ENCODE results near the gene FBXO41.

FBXO41 gene, protein sequence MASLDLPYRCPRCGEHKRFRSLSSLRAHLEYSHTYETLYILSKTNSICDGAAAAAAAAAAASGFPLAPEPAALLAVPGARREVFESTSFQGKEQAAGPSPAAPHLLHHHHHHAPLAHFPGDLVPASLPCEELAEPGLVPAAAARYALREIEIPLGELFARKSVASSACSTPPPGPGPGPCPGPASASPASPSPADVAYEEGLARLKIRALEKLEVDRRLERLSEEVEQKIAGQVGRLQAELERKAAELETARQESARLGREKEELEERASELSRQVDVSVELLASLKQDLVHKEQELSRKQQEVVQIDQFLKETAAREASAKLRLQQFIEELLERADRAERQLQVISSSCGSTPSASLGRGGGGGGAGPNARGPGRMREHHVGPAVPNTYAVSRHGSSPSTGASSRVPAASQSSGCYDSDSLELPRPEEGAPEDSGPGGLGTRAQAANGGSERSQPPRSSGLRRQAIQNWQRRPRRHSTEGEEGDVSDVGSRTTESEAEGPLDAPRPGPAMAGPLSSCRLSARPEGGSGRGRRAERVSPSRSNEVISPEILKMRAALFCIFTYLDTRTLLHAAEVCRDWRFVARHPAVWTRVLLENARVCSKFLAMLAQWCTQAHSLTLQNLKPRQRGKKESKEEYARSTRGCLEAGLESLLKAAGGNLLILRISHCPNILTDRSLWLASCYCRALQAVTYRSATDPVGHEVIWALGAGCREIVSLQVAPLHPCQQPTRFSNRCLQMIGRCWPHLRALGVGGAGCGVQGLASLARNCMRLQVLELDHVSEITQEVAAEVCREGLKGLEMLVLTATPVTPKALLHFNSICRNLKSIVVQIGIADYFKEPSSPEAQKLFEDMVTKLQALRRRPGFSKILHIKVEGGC

DNA sequence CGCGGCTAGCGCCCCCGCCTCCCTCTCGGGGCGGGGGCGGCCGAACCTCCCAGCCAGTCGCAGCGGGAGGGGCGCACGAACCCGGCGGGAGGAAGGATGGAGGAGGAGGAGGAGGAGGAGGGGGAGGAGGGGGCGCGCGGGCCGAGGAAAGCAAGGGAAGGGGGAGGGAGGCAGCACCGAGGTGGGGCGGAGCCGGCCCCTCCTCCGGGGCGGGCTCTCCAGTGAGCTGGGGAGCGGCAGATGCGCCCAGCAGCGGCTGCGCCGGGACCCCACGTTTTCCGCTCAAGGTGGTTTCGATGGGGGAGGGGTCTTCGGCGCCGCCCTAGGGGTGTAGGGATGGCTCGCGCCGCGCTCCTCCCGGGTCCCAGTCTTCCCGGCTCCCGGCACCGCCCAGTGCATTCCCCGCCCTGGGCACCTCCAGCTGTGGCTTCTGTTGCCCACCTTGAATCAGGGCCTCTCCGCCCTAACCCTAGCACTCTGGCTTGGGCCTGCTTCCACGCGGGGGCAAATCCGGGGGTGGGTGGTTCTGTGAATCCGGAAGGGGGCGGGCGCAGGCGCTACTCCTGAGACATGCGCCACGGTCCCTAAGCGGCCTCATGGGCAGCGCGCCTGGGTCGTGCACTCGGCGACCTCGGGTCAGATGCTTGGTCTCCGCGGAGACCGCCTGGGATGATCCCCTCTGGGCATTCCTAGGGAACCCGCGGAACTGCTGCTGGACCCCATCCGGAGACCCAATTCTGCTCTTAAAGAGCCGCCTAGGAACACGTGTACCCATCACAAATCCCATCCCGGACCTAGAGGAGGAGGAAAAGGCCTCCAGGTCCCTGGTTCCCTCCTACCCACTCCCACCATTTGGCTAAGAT lies at the start of gene FBXO41:
Gene FBXO41, minus strand, starts transcription at position 183 of the 863 bp plus-strand sequence. CDS start 14,848 bp downstream, outside the sequence.
- no peak for DNase-seq (ENCODE audit: low spot score)

GRCh38 chr2:73334045-73334444 lies 49.8 kb upstream of the FBXO41 start:
- no peak for DNase-seq (ENCODE audit: low spot score)

DNA sequence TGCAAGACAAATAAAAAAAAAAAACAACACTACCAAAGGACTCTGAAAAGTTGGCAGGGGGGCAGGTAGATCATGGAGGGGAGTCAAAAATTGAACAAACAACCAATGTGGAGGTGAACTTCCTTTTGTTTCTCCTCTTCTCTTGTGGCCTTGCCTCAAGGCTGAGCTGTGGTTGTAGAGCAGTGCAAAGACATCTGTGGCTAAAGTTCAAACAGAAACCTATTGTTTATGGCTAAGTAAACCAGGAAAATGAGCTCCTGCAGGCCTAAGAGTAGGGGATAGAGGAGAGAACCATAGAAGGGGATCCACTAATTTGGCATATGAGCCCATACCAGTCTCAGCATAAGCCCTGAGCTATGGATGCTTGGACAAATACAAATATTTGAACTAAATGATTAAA lies 49.3 kb upstream of the FBXO41 start:
- DNase-seq (ENCODE audit: low spot score) = no peak

DNA sequence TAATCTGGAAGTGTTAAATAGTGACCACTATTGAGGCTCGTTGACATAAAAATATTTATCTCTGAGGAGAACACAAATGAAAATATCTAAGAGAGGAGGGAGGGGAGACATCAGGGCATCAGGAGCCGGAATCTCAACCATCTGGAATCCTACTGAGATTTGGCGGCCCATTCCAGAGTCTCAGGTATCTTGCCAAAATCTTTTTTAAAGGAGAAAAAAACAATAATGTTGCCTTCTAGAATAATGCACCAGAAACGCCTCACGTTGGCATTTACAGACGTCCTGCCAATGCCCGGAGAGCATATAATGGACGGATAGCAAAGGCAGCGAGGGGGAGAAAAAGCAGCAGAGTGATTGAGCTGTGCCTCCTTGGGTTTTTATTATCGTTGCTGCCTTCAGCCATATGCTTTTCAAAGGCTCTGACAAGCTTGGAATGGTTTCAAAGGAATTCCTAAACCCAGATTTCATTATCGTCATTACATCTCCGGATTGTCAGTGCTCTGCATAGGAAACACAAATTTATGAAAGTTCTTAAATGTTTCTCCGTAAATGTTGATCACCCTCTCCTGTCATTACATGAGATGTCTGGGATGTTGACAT lies 39.9 kb upstream of the FBXO41 start:
- no peak for DNase-seq (ENCODE audit: low spot score)

GRCh38 chr2:73323551-73323950 lies 39.3 kb upstream of the FBXO41 start:
- no peak for DNase-seq (ENCODE audit: low spot score)

- DNase-seq (ENCODE audit: low spot score) = no peak
These were observed 30.2 kb upstream of the FBXO41 start for GRCh38 chr2:73314441-73314840.

GRCh38 chr2:73307720-73308119 lies 23.4 kb upstream of the FBXO41 start:
- DNase-seq (ENCODE audit: low spot score) = no peak

GRCh38 chr2:73301636-73302035 lies 17.4 kb upstream of the FBXO41 start:
- no peak for DNase-seq (ENCODE audit: low spot score)

GRCh38 chr2:73300926-73301325 lies 16.6 kb upstream of the FBXO41 start:
- no peak for DNase-seq (ENCODE audit: low spot score)

DNA sequence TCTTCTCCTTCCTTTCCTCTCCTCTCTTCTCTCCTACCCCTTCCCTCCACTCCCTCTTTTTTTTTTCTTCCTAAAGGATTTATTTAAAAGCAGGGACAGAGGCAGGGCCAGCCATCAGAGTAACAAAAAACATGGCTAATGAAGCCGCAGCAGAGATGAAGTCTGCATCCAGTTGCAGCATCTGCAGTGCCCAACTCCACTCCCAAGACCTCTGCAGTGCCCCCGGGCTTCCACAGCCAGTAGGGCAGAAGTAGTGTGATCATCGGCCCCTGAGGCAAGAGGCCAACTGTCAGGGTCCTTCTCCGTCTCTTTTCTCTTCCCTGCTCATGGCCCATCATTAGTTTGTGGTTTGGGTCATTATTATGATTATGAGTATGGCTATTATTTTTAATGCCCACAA lies 13.3 kb upstream of the FBXO41 start:
- no peak for DNase-seq (ENCODE audit: low spot score)

DNA sequence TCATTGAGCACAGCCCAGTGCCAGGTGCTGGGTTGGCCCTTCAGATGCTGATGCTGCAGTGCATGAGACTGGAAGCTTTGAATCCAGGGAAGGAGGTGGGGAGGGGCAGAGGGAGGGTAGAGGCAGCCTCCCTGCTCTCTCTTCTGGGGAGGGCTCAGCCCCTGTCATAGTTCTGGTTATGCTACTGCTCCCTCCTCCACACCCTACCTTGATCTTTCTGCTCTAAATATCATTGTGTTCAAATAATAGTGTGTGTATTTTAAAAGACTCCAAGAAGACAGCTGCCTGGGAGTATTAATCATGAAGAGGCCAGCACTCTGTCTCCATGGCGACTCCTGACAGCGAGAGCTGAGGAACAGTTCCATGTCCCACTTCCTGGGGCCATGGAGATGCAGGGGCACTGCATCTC lies 12.9 kb upstream of the FBXO41 start:
- DNase-seq (ENCODE audit: low spot score) = no peak

GRCh38 chr2:73295751-73296400 lies 11.6 kb upstream of the FBXO41 start:
- no peak for DNase-seq (ENCODE audit: low spot score)

DNA sequence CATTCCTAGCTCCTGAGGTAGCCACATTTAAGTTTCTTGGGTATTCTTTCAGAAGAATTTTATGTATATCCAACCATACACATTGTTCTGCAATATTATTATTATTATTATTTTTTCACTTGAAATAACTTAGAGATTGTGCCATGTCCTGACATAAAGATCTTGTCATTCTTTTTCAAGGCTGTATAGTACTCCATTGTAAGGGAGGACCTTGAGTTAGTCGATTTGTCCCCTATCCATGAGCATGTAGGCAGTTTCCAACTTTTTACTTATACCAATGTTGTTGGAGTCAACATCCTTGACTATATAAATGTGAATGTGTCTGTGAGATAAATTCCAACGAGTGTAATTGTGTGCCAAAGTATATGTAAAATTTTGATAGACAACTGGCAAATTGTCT lies 10.0 kb upstream of the FBXO41 start:
- no peak for DNase-seq (ENCODE audit: low spot score)

DNA sequence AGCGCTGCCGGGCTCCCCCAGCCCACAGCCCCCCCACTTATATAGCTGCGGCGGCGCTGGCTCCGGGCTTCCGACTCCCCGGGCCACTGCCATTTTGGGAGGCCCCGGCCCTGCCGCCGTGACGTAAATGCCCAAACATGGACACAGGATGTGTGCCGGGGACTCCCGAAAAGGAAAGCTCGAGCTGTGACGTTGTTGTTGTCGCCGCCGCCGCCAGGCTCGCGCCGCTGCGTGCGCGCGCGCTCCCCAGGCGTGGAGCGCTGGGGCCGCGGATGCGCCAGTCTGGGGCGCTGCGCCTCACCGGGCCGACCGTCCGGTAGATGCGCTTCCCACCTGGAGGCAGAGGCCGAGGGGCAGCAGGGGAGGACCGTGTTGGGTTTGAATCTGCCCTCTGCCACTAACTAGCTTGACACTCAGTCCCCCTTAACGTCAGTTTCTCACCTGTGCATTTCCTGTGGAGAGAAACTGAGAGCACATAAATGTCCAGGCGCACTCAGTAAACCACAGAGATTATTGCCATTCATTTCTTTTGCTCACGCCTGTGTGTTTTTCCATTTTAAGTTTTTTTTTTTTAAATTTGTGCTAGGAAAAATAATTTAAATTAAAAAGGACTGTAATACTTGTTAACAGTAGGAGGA lies 9.4 kb upstream of the FBXO41 start, which contains the start of gene EGR4:
Gene EGR4, minus strand, starts transcription at position 15 of the 638 bp plus-strand sequence. CDS start 231 bp downstream, outside the sequence.
- DNase-seq (ENCODE audit: low spot score) = no peak

DNA sequence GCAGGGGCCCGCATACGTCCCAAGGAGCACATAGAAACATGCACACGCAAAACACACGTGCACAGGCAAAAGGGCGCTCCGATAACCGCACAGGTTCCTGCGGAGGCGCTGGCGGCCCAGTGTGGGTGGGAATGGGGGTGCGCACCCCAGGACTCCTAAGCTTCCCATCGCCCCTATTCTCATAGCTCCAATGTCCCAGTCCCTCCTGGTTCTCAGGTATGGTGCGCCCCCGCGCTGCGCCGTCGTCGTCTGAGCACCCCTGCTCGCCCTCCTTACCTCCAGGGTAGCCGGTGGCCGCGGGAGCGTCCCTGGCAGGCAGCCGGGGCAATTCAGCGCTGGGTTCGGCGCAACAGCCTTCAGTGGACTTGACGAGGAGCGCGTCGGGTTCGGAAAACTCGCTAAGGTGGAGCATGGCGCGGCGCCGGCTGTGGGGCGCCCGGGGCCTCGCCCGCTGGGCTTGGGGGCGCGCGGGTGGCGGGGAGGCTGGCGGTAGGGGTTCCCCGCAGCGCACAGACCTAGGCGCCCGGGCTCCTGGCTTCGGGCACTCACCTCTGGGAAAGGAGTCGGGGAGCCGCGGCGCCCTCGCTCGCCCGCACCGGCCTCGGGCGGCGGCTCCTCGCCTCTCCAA lies 8.7 kb upstream of the FBXO41 start:
- DNase-seq (ENCODE audit: low spot score) = no peak

GRCh38 chr2:73292316-73292905 lies 8.1 kb upstream of the FBXO41 start:
- no peak for DNase-seq (ENCODE audit: low spot score)

- DNase-seq (ENCODE audit: low spot score) = no peak
These were observed 7.4 kb upstream of the FBXO41 start for GRCh38 chr2:73291461-73292315.

DNA sequence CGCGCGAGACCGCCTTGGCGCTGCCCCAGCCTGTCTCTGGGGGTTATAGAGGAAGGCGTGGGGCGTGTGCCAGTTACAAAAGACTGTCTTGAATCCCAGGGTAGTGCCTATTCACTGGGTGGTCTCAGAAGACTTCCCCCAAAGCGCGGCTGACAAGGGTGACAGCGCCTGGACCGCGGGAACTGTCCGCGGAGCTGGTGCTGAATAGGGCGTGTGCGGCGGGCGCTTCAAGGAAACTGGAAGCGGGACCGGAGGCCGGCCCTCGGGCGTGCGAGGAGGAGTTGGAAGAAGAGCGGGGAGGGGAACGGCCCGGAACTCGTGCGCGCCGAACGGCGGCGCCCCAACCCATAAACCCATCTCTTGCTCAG lies 6.8 kb upstream of the FBXO41 start:
- DNase-seq (ENCODE audit: low spot score) = peak; percentile 78

Measured in left forelimb (tissue), 1 donor.